Stimulated activated CD8-positive, alpha-beta memory T cell treated with anti-CD3 and anti-CD28 coated beads, Interleukin-12 subunit alpha, Interleukin-12 subunit beta, amount 100 ng/mL, for 4 hours (primary cell): Measurements from ENCODE around the gene MON2.
"Not testable (repeated sequence)": the region's sequence is repeated elsewhere in the genome, so short reads cannot be mapped to it uniquely, and the experiment has no call there.

Experiments
- DNase-seq: peaks from one replicate; pipeline ENCODE4 v3.0.0-alpha.2; 2020; ENCODE audit warnings: low read depth

The MON2 gene

DNA sequence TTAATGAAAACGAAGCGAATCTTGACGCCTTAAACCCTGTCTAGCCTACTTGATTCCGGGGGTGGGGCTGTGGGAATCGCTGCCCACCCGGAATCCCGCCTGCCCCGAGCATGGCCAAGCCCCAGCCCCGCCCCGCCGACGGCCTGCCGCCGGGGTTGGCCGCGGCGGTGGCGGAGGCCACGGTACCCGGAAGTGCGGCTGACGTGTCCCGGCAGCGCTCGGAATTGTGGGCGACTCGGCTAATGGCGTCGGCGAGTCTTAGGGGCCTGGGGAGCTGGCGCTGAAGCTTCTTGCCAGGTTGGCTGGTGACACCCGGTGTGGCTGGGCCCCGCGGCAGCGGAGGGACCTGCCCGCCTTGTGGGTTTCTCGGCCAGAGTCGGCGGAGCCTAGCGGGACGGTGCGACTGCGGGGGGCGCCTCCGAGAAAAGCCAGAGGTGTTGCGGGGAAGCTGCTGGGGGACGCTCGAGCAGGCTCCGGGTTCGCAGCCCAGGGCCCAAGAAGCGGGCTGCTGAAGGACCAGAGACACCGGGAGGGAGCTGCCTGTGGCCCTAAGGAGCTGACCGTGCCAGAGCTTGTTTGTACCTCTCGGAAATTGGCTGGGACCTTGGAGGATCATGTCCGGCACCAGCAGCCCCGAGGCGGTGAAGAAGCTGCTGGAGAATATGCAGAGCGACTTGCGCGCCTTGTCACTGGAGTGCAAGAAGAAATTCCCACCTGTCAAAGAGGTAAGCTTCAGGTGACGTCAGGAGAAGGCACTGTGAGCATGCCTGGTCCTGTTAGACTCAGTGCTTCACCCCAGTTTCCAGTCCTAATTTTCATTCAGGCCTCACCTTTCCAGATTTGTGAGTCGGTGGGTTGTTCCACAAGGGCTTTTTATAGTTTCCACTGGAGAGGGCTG lies at the start of gene MON2:
MON2 (plus strand) TSS at position 233 of the 898 bp plus-strand sequence; CDS start at position 615, 382 bp downstream.
- DNase-seq: peak; percentile 84

GRCh38 chr12:62426089-62426488 lies 40.5 kb upstream of the MON2 start:
- no peak for DNase-seq

- no peak for DNase-seq
Observed at GRCh38 chr12:62429457-62429856, 37.2 kb upstream of the MON2 start.

DNA sequence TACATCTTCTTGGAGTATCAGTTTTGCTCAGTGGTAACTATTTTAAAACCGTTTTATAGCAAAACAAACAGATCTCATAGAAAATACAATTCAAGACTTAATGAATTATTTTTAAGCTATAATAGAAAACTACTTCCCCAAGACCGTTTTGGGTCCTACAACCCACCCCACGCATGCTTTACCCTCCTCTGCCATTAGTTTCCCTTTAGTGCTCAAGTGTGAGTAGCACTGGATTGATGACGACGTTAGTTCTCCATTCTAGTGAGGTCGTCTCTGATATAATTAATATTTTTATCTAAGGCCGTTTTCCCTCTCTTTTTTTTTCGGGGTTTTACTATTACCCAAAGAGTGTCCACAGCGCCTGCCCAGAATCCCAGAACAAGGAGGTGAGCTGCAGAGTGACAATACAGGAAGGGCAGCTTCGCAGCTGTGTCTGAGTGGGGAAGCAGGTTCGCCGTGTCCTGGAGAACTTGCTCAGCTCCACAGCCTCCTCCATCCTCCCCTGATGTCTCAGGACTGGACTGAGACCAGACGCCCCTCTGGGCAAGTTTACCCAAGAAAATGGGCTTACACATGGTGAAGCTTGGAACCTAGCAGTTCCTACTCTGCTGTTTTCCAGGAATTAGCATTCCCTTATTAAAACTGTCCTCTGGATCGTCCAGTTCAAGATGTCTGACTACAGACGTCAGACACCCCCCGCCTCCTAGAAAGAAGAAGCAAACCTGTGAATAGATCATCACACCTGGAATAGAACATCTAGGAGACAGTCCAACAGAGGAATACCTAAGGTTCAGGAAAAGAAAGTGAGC lies 31.9 kb upstream of the MON2 start:
- DNase-seq: no peak

DNA sequence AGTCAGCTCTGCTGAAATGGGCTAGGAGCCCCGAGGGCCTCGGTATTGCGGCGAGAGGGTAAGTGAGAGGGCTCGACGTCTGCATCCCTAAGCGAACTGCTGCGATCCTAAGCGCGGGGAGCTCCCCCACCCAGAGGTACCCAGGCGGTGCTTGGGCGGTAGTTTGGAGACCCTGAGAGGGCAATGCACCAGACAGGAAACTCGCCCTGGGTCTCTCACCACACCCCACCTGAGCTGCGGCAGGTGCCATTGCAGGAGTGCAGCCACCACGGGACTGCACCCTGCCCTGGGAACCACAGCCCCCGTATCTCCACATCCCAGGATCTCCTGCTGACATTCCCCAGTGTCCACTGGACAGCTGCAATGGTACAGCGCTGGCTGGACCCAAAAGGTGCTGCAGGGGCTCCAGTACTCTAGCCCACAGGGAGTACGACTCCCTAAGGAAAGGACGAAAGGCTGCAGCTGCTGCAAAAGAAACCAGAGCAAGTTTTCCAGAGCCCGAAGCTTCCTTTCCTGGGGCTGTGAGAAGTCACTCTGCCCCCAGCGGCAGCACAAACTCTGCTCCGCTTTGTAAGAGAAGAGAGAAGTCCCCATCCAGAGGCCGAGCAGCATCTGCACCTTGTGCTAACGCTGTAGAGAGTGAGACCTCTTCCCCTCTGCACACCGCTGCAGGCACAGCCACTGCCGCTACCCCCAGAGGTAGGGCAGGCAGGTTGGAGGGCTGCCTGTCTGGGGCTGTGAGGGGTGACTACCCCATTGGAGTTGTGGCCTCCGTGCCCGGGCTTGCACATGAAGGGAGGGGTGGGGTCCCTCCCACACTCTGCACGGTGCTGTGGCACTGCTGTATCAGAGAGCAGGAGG lies 31.1 kb upstream of the MON2 start:
- no peak for DNase-seq

DNA sequence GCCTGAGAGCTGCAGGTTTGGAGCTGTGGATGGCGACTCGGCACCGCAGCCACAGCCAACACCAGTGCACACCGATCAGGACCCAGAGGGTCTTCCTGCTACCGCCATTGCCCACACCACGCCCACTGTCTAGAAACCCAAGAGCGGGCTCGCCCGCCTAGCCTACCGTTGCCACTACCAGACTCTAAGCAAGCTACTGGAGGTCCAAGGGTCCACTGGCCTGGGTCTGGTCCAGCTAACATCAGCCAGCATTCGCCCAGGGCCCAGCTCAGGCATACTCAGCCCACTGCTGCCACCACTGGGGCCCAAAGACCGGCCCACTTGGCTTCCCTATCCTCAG lies 30.5 kb upstream of the MON2 start:
- DNase-seq: no peak

GRCh38 chr12:62438098-62438692 lies 28.4 kb upstream of the MON2 start:
- DNase-seq: no peak

- no peak for DNase-seq
Observed at GRCh38 chr12:62446754-62447452, 19.7 kb upstream of the MON2 start.

GRCh38 chr12:62448436-62448835 lies 18.2 kb upstream of the MON2 start:
- DNase-seq: no peak

- not testable (repeated sequence) for DNase-seq
Observed at GRCh38 chr12:62455429-62455828, 11.2 kb upstream of the MON2 start.

DNA sequence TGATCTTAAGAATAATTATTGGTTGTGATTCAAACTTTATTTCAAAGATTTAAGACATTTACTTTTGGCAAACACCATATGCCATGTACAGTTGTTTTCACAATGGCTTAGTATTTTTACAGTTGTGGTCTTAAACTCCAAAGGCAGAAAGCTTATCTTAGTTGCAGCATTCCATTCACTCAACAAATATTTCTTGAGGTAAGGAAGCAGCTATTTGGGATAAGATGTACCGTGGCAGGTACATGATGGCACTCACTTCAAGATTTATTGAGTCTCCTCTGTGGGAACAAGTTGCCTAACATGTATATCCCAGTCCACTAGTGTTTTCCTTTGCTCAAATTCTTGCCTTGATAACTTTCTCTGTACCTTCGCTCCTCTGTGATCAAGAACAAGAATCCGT lies 8.0 kb upstream of the MON2 start:
- DNase-seq: no peak

- no peak for DNase-seq
Observed at GRCh38 chr12:62459976-62460375, 6.7 kb upstream of the MON2 start.

DNA sequence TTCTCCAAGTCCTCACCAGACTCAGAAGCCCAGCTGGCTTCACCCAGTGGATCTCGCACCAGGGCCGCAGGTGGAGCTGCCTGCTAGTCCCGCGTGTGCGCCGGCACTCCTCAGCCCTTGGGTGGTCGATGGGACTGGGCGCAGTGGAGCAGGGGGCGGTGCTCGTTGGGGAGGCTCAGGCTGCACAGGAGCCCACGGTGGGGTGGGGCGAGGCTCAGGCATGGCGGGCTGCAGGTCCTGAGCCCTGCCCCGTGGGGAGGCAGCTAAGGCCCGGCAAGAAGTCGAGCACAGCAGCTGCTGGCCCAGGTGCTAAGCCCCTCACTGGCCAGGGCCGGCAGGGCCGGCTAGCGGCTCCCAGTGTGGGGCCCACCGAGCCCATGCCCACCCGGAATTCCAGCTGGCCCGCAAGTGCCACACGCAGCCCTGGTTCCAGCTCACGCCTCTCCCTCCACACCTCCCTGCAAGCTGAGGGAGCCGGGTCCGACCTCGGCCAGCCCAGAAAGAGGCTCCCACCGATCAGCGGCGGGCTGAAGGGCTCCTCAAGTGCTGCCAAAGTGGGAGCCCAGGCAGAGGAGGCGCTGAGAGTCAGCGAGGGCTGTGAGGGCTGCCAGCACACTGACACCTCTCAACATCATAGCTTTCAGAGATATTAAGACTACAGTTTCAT lies 5.3 kb upstream of the MON2 start:
- not testable (repeated sequence) for DNase-seq

- not testable (repeated sequence) for DNase-seq
Observed at GRCh38 chr12:62463252-62463651, 3.4 kb upstream of the MON2 start.

DNA sequence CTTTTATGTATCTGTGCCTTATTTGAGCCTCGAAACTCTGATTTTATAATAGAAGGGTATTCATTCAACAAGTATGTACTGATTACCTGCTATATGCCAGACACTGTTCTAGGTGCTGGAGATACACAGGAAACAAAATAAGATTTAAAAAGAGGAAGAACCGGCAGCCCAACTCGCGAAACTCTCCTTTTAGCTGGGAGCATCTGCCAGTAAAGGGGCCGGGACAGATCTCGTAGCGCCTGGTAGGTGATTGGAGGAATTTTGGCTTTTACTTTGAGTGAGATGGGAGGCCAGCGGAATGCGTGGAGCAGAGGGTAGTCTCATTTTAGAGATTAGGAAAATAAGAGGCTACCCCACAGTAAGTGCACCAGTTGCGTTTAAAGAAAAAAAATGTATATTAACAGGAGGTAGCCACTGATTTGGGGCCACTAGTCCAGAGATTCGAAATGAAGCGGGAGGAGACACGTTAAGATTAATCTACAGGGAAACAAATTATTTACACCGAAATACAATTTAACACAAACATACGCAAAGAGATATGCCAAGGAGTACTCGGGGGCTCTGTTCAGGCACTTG lies 520 bp upstream of the MON2 start:
- DNase-seq: no peak

- no peak for DNase-seq
Observed at GRCh38 chr12:62468397-62468796, 1.8 kb downstream of the MON2 start.

GRCh38 chr12:62468935-62469334 lies 2.3 kb downstream of the MON2 start:
- no peak for DNase-seq

DNA sequence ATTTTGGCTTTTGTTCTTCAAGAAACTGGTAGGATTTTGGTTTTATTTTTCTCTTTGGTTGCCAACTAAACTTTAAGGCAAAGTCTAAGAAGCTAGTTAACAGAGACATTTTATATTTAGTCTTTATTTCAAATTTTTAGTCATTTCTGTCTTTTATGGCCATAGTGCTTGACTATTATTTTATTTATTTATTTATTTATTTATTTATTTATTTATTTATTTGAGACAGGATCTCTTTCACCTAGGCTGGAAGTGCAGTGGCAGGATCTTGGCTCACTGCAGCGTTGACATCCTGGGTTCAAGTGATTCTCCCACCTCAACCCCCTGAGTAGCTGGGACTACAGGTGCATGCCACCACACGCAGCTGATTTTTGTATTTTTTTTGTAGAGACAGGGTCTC lies 3.1 kb downstream of the MON2 start:
- no peak for DNase-seq

DNA sequence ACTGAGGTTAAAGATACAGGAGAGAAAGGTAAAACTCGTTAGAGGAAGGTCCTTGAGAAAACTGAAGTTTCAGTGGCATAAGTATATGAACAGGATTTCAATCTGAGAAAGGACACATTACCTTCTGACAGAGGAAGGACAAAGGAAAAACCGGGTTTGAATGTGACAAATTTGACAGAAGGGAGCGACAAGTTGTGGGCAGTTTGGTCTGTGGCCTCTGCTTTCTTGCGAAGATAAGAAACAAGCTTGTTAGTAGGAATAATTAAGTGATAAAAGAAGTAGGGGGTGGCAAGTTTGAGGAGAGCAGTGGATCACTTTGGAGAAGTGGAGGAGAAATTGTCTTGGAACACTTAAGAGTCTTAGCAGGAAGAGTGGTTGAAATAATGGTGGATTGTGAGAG lies 5.1 kb downstream of the MON2 start:
- no peak for DNase-seq

DNA sequence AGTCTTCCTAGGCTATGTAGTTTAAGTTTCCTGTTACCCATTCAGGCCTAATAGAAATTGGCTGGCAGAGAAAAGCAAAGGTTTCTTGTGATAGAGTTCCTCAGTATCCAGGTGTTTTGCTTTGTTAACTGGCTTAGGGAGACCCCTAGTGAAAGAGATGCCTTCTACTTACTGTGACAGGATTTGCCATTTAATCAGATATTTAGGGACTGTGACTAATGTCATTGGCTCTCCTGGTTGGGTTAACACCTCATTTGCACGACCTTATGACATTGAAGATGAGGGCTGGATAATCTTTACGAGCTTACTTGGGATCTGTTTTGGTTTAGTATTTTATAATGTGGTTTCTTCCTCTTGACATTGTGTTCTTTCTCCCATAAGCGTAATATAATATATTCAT lies 5.8 kb downstream of the MON2 start:
- DNase-seq: no peak
